AG09309 (cell line): Measurements from ENCODE around the gene TXNDC11.

ENCODE experiments used
- DNase-seq: peaks from one replicate; pipeline ENCODE4 v3.0.0-alpha.2; 2010; ENCODE audit warnings: low read depth
- H3K4me3 ChIP-seq: 2 replicates; pipeline ENCODE4 v1.5.1; 2011; ENCODE audit warnings: mild to moderate bottlenecking, low read depth, low read length, moderate library complexity; ENCODE audit not compliant: control insufficient read depth
- CTCF ChIP-seq: IDR thresholded peaks from 2 replicates; pipeline ENCODE4 v1.5.1; 2011; ENCODE audit warnings: mild to moderate bottlenecking, low read depth, low read length, inconsistent platforms; ENCODE audit not compliant: insufficient read depth, control insufficient read depth; ENCODE audit errors: missing control alignments

Gene TXNDC11

GRCh38 chr16:11685844-11686618 is 56.6 kb downstream of the TXNDC11 start:
- DNase-seq = no peak
- no peak overlapping the region for H3K4me3 ChIP-seq
- TF ChIP-seq CTCF = no peak

DNA sequence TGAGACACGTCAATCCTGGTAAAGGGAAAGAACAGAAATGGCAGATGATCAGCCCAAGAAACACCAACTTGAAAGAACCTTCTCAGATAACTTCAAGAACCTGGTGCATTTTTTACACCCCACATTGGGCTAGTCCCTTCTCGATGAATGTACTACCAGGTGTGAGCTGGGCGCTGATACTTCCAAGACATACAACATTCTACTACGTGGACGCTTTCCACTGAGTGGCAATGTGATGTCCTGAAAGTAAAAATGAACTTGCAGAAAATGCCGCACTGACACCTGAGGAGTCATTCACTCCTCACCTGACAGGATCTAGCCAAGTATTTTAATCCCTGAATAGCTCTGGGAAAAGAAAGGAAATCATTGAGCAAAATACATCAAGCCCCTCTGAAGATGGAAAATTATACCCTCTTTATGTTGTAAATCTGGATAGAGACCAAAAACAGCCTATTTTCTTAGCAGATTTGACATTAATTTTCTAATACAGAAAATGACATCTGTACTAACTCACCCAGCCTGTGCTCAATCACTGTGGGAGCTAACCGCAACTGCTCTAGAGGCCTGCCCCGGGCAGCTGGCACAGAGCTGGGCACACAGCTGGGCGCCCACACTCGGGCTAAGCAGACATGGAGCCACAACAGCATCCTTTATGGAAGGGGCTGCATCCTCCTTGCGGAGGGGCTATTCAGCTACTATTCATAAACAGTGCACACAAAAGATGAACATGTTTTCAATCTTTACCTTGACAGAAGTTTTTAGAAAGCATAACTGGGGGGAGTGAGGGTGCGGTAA is 58.2 kb downstream of the TXNDC11 start:
- no peak for DNase-seq
- TF ChIP-seq CTCF = no peak
- H3K4me3 ChIP-seq = no peak overlapping the region

GRCh38 chr16:11683145-11683544 is 59.5 kb downstream of the TXNDC11 start:
- no peak for TF ChIP-seq CTCF
- no peak overlapping the region for H3K4me3 ChIP-seq
- no peak for DNase-seq

DNA sequence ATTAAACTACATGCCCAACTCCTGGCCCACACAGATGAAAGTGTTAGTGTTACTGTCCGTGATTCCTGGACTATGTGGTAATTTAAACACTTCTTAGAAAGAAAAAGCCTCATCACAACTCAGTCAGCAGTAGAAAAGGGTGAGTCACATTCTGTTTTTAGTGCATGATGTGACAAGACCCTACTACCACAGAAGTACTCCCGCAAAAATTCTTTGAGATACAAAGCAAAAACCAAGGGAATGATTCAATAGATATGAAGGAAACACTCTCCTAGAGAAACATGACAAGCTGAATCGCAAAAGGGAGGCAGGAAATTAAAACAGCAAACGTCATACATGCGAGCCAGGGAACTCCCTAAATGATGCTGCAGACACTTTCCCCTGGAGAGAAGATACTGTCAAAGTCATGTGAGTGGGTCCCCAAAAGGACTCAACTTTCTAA is 60.0 kb downstream of the TXNDC11 start:
- no peak overlapping the region for H3K4me3 ChIP-seq
- peak; percentile 76 for DNase-seq
- no peak for TF ChIP-seq CTCF

DNA sequence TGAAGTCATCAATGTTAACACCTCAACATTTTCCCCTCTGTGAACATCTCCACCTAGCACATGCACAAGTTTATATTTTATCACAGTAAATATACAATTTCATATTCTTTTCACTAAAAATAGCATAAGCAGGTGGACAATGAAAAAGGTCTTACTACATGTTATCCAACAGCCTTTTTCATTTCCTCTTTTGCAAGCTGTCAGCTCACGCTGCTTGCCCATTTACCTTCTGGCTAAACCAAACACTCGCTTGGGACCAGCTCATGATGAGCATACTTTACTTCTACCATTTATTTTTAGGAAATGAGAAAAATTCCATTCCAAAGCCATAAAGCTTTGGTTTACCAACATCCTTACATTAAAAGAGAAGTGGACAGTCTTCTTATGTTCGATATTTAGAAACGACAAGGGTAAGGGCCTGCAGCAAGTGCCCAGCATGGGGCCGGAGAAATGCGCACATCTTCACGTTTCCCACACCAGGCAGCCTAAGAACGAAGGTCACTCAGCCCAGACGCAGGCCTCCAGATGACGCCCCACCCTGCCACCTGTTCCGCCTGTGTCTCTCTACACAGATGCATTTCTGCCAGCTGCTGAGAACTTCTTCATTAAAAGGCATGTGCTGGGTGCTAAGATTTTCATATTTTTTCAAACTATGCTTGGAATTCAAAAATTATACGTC is 60.5 kb downstream of the TXNDC11 start:
- no peak for TF ChIP-seq CTCF
- DNase-seq = no peak
- no peak overlapping the region for H3K4me3 ChIP-seq

DNA sequence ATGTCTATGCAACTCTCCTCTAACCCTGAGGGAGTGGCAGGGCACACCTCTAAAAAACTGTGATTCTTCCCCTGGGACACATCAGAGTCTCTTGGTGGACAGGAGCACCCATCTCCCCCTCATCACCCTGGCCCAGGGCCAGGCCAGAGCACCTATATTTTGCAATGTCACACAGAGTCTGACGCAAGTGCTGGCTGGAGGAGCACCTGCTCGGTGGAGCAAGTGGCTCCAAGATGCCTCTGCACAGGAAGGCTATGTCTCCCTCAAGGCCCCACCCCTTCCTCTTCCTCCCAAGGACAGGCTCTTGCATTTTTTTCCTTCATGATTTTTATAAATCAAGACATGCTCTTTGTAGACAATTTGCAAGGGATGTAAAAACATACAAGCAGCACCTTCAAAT is 61.1 kb downstream of the TXNDC11 start:
- TF ChIP-seq CTCF = no peak
- no peak overlapping the region for H3K4me3 ChIP-seq
- no peak for DNase-seq
